T-helper 22 cell (primary cell): ENCODE measurements around the gene JAM3.

Experiments
- DNase-seq: peaks from one replicate; pipeline ENCODE4 v3.0.0-alpha.2; 2020; ENCODE audit warnings: low read depth

The JAM3 gene

DNA sequence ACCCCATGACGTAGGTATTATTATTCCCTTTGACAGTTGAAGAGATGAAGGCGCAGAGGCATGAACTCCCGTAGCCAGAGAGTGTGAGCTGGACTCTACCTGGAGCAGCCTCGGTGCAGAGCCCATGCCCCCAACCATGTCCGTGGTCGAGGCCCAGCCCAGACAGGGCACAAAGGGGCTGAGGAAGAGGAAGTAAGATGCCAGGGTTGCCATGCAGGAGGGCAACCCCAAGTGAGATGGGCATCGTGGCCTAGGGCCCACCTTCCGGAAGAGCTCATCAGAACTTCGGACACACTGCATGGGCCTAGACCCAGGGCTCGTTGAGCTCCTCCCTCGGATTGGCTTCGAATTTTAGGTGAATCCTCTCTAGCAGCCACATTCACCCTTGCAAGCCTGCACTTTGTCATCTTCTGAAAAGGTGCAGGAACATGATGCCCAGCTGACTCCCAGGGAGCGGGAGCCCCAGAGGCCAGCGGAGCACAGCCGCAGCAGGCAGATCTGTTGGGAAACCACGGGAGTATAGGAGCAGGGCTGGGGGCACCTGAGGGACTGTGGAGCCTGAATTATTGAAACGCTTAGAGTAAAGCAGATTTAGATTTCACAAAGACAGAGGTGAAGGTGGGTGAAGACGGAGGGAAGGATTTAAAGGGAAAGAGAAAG lies 29.0 kb upstream of the JAM3 start:
- DNase-seq: no peak

DNA sequence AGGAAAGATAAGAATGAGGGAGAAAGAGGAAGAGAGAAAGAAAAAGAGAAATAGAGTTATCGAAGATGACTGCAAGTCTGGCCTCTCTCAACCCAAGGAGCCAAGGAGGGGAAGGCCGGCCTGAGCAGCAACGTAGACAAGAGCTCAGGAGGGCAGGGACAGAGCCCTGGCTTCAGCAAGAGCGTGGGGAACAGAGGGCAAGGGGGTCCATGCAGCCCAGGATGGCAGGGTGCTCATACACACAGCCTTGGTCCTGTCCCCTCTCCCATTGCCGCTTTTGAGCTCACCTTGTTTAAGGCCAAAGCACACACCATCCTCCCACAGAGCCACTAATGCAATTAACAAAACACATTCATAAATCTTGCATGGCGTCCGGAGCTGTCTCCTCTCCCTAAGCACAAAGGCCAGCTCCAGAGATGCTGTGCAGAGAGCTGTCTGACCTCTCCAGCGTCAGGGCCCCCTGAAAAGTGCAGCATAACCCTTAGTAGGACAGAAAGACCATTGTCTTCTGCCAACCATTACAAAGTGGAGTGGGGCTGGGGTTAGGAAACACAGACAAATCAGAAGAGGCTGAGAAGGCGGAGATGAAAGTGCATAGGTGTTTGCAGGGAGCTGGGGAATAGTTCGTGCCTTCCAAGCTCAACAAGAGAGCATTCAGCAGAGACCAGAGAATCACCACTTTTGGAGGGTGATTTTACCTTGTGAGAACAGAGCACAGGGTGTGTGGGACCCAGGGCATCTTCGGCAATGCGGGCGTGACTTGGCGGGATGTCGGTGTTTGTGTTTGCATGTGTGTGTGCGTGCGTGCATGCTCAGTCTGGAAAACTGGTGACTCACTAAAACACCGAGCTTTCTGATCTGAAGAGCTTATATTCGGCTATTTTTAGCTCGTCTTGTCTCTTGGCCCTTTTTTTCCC lies 28.2 kb upstream of the JAM3 start:
- DNase-seq: no peak

DNA sequence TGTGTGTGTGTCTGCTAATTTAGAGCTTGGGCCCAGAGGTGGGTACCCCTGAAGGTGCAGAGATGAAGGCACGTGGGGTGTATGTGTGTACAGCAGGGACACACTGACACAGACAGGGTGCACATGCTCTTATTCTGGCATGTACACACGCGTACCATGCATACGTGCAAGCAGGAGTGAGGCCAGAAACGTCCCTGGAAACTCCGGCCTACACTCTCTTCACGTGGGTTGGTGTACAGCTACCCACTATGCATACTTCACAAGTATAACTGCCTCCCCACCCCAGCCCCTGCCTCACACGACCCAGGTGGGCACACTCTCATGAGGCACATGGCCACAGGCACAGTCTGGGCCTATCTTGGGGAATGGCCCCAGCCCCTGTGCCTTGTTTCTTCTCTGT lies 27.5 kb upstream of the JAM3 start:
- no peak for DNase-seq

DNA sequence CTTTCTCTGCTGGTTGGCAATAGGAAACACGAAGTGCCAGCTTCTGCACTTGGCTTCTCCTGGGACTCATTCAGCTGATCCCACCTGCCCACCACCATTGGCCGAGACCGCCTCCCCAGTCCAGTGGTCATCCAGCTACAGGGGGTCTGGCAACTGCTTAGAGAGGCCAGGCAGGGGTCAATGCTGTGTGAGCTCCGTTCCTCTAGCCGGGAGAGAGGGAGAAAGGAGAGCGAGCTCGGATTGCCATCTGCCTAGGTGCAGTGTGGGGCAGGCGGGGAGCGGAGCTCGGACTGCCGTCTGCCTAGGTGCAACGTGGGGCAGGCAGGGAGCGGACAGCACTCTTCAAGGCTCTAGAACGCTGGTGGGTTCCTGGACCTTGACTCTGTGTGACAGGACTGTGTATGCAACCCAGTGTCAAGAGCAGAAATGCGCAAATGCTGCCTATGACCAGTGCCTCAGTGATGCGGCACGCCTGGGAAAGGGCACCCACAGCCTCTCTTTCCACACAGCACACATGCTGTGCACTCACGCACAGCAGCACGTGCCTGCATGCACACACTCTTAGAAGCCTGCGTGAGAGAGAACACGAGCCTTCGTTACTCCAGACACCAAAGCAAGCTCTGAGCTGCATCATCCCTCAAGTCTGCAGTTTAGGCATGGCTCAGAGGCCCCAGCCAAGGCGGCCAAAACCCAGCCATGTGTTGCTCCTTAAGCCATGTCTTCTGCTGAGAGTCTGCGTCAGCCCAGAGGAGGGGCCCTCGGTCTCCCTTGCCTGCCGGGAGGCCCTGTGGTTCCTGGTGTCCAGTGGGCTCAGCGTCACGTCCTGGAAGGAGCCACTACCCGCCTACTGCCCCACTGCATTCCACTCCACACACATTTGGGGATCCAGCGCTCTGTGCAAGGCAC lies 26.8 kb upstream of the JAM3 start:
- no peak for DNase-seq

DNA sequence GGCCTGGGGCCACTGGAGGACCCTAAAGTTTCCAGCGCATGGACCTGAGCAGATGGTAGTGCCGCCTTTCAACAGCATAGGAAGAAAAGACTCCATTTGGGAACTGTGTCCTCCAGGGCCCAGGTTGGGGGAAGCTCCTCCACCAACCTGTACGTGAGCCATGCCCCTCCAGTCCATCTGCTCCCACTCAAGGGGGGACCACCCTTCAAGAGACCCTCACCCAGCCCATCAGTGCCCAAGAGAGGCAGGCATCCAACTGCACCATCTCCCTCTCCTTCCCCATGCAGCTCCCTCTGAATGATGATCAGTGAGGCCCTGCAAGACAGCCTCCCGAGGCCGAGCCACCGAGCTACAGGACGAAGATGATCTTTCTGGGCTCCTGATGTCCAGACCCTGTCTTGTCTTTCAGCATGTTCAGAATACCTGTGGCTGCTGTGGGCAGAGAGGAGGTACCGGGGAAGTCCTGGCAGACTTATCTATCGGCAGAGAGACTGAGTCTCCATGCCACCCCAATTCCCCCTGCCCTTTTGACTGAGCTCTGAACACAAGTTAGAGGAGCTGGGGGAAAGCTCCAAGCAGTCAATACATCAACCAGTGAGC lies 25.0 kb upstream of the JAM3 start:
- DNase-seq: no peak

DNA sequence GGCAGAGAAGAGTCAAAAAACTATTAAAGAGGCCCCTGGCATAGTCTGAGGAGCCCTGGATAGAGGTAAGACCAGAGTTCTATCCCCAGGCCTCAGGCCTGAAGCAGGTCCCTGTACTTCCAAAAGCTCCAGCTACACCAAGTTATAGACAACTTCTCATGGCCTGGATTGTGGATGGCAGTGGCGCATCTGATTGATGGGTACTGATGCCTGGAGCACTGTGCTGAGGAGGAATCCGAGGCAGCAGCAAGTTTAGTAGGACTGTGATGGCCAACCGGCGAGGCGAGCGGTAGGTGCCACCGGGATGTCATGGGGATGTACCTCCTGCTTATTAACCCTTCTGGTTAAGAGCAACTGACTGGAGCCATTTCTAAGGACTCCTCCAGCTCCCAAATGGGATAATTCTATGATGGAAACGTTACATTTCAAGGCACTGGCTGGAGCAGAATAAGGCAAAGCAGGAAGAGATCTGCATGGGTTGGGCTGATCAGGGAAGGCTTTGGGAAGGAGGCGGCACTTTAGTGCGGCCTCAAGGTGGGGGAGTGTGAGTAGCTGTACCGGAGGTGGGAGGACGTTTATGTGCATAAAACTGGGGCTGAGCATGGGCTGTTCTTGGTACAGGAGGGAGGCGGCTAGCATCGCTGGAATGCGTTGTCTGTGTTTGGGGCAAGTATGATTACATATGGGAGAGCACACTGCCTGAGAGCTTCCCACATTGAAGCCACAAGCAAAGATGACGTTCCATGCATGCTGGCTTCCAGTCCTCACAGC lies 24.2 kb upstream of the JAM3 start:
- DNase-seq: no peak

DNA sequence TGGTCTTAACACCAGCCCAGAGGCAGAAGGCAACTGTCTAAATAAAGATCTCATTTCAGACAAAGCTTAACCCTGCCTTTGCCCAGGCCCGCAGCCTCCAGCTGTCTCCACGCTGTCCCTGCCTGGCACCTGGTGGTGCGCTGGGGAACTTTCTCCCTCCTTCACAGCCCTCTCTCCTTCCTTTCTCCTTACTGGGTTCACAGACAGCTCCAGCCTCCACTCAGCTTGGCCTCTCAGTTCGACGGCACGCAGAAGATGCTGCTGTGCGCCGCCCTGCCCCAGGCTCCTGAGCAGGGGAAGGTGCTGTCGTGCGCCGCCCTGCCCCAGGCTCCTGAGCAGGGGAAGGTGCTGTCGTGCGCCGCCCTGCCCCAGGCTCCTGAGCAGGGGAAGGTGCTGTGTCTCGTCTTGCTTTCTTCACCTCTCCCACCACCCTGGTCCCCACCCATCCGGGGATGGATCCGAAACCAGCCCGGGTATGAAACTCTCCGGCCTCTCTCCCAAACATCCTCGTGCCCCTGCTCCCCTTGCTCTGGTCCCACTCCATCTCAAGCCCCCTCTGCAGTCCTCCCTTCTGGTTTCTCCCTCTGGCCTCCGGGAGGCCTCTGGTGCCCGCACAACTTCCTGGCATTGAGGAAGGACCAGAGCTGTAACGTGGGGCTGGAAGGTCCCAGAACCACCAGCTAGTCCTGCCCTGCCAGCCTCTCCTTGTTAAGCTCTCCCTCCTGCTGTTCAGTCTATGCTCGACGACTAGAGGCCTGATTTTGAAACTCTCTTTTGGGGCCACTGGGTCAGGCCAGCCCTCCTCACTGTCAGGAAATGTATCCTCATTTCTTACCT lies 22.9 kb upstream of the JAM3 start:
- DNase-seq: no peak

DNA sequence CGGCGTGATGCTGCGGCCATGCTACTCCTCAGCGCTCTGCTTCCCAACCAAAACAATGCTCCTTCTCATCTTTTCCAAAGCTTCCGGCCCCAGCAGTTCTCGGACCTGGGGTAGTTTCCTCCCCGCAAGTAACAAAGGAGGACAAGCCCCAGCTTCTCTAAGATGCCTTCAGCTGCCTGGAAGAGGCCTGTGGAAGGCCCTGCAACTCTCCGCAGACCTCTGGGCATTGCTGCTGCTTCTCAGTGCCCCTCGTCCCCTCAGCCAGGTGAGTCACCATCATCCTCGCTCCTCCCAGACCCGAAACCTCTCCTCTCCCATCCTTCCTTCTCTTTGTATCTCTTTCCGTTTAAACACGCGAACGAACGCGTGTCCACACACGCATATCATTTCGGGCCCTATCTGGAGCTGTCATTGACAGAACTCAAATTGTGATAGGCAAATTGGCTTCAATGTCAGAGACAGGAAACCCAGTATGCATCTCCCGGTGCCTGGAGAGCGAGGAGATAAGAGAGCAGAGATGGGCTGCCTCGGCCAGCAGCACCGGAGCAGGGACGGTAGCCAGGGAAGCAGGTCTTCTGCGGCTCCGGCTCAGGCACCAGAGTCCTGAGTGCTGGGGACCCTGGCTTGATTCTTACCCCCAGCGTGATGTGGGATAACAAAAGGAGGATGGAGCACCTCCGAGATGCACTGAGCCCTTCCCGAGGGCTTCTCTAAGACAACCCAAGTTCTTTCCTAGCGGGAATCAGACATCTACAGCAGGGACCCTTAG lies 22.0 kb upstream of the JAM3 start:
- no peak for DNase-seq

DNA sequence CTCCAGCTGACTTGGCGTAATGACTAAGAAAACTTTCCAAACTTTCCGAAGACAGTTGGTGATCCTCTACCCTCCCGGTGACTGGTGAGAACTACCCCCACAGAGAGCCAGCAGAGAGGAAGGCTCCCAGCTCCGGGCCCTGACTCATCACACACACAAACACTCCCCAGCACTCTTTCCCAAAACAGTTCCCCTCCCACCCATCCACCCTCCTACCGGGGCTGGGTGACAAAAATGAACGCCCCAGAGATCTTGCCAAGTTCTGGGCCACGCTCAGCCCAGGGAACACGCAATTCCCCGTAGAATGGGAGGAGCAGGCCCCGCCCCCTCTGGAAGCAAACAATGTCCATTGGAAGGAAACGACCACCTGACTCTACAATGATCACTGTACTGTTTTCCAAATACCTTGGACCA lies 21.3 kb upstream of the JAM3 start:
- no peak for DNase-seq

DNA sequence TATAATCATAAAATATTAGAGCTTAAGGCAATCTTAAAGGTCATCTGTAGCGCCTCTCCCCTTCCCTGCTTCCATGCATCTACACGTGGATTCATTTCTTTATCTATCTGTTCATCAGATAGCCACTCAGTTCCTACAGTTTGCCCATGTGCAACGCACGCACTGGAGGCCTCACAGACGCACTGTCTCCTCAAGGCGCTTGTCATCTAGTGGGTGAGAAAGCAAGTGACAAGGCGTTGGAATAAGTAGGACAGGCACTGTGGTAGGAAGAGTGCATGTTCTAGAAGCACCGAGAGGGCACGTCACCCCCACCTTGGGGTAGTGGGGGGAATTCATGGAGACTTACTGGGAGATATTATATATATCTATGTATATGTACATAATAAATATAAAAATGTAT lies 20.8 kb upstream of the JAM3 start:
- DNase-seq: no peak

DNA sequence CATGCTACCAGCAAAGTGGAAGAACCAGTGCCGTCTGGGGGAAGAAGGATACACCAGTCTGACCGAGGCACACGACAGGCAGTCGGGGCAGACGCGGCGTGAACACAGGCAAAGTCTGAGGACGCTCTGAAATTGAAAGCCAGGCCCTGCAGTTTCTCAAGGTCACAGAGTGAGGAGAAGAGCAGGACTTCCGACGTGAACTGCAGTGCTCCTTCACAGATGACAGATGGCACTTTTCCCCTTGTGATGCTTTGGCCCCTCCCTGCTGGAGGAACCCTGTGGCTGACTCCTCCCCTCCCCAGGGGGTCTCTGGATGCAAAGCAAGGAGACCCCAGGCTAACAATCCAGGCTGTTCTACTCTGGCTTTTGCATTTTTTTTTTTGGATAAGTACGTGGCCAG lies 19.6 kb upstream of the JAM3 start:
- no peak for DNase-seq

DNA sequence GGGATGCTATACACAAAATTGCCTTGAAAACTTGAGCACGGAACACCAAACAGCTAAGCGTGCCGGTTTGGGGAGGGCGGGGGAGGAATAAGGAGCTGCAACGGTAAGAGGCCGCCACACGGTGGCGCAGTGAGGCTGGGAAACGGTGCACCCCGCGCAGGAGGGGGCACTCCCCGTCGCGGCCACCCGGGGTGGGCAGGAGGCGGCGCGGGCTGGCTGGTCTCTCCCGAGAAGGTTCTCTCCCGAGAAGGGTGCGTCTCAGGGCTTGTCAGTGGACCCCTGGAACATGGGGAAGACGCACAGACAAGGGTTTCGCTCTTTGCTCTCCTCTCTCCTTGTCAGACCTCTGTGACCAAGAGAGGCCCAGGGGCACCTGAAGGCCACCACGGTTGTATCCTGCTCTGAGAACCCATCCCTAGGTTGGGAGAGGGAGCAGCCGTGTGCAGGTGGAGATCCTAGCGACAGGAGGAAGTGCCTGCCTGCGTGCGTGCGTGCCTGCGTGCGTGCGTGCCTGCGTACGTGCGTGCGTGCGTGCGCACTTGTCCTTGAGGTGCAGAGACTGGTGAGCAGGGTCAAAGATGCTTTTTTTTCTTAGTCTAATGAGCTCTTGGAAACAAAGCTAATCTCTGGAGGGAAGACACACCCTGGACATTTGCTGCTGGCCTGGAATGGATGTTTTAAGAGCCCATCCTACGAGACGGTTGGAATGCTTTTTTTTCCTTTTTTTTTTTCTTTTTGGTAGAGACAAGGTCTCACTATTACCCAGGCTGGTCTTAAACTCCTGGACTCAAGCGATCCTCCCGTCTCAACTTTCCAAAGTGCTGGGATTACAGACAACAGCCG lies 18.1 kb upstream of the JAM3 start:
- peak; percentile 43 for DNase-seq

DNA sequence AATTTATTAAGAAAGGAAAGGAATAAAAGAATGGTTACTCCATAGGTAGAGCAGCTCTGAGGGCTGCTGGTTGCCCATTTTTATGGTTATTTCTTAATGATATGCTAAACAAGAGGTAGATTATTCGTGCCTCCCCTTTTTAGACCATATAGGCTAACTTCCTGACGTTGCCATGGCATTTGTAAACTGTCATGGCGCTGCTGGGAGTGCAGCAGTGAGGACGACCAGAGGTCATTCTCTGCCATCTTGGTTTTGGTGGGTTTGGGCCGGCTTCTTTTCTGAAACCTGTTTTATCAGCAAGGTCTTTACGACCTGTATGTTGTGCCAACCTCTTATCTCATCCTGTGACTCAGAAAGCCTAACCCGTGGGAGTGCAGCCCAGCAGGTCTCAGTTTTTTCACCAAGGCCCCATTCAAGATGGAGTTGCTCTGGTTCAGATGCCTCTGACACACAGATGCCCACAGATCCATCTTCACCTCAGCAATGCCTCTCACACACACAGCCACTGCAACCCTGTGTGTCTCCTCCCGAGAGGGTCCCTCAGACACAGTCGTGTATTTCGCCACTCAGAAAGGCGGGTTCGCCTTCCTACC lies 16.4 kb upstream of the JAM3 start:
- no peak for DNase-seq

DNA sequence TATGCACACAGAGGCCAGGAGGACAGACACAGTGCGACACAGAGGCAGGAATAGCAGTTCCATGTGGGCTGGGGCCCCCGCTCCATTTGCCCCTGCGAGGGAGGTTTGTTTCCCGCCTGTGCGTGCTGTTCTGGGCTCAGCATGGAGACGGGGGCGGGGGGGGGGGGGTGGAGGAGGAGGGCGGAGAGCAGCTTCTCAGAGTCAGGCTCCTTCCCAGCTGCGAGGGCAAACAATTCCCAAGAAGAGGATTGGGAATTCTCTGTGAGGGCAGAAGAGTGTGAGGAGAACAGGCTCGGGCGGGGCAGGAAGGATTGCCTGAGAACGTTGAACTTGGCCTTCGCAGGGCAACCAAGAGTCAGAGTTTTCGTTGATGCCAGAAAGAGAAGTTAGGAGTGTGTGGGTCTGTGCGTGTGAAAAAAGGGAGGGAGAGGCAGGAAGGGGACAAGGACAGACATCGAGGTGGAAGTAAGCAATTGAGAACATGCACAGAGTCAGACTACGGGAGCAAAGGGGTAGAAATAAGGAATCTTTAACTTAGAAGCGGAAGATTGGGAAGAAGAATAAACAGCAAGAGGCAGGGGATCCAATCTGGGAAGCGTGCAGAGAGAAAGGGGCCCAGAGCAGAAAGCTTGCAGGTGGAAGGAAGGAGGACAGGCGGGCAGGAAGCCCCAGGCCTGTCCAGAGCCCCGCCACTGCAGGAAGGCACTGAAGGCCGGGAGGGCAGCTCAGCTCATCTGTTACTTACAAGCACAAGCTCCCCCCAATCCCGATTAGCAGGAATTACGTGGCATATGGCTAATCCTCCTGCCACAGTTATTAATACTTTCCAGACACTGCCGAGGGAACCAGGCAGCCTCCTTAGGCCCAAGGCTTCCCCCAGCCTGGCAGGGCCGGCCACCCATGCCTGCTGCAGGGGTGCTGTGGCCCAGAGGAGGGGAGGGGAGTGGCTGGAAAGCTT lies 15.6 kb upstream of the JAM3 start:
- no peak for DNase-seq

DNA sequence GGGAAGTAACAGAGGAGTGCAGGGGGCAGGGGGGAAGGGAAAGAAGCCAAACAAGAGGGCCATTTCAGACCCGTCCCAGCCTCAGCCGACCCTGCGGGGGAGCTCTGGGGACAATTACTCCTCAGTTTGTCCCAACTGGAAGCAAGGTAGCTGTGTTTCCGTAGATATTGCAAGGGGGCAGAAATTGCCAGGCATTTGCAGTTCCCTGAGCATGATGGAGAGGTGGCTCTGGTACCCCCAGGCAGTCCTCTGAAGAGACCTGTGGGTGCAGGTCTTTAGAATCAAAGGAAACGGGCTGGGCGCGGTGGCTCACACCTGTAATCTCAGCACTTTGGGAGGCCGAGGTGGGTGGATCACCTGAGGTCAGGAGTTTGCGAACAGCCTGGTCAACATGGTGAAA lies 13.8 kb upstream of the JAM3 start:
- DNase-seq: no peak

DNA sequence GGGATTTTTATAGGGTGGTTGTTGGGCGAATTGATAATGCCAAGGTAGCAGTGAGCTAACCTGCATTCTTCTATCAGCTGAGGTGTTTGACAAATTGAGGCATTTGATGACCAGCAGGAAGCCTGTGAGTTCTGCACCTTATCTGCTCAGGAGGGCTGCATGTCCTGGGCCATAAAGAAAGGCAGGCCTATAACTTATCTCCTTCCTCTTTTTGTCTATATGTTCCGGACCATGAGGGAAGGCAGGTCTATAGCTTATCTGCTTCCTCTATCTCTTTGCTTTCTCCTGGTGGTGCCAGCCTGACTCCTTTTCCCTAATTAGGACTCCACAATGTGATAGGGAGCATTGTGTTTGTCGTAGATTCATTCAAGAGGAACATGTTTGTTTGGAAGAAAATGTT lies 8.6 kb upstream of the JAM3 start:
- DNase-seq: no peak
